Smooth muscle cell (in vitro differentiated cells): ENCODE results near the gene GALK1. TPM values are rescaled to one million over a fixed set of nuclear protein-coding genes. Genes with fewer than 3 reads are reported as not detected.
"Not testable (repeated sequence)": the region's sequence is repeated elsewhere in the genome, so short reads cannot be mapped to it uniquely, and the experiment has no call there.

Experiments
- DNase-seq: peaks from one replicate; lab custom pipeline; 2025; ENCODE audit not compliant: unreplicated experiment; lab: John Stamatoyannopoulos, UW
- H2AFZ ChIP-seq: fragments of 200-600 bp; sonication (generic); 2 replicates; pipeline ENCODE4 v1.6.0; 2016; ENCODE audit warnings: antibody characterized with exemption, low read depth, mild to moderate bottlenecking
- H3F3A ChIP-seq: fragments of 200-600 bp; sonication (generic); 2 replicates; pipeline ENCODE4 v1.6.0; 2017; ENCODE audit warnings: antibody characterized with exemption, low read depth
- H3K27ac ChIP-seq: fragments of 200-600 bp; sonication (generic); 2 replicates; pipeline ENCODE4 v1.5.1; 2016; ENCODE audit warnings: low read depth, mild to moderate bottlenecking
- H3K27me3 ChIP-seq: fragments of 200-600 bp; sonication (generic); 2 replicates; pipeline ENCODE4 v1.6.1; 2016; ENCODE audit warnings: low read depth, mild to moderate bottlenecking
- H3K36me3 ChIP-seq: fragments of 200-600 bp; sonication (generic); 2 replicates; pipeline ENCODE4 v1.5.1; 2016; ENCODE audit warnings: low read depth
- H3K4me1 ChIP-seq: fragments of 200-600 bp; sonication (generic); 2 replicates; pipeline ENCODE4 v1.5.1; 2016; ENCODE audit warnings: low read depth
- H3K4me2 ChIP-seq: fragments of 200-600 bp; sonication (generic); 2 replicates; pipeline ENCODE4 v1.6.0; 2016; ENCODE audit warnings: mild to moderate bottlenecking
- H3K4me3 ChIP-seq: fragments of 200-600 bp; sonication (generic); 2 replicates; pipeline ENCODE4 v1.5.1; 2016; ENCODE audit warnings: mild to moderate bottlenecking
- H3K79me2 ChIP-seq: fragments of 200-600 bp; sonication (generic); 2 replicates; pipeline ENCODE4 v1.6.0; 2016; ENCODE audit warnings: low read depth, mild to moderate bottlenecking
- H3K9ac ChIP-seq: fragments of 200-600 bp; sonication (generic); 2 replicates; pipeline ENCODE4 v1.6.0; 2016; ENCODE audit warnings: low read depth
- H3K9me3 ChIP-seq: fragments of 200-600 bp; sonication (generic); replicated peaks from 2 replicates; pipeline ENCODE4 v1.5.1; 2016; ENCODE audit warnings: low read depth
- H4K20me1 ChIP-seq: fragments of 200-600 bp; sonication (generic); 2 replicates; pipeline ENCODE4 v1.6.0; 2016; ENCODE audit warnings: low read depth
- WGBS: methylation state at CpG from one replicate; pipeline ENCODE4 v1.1.7; 2016; ENCODE audit warnings: low lambda C conversion rate; 5-methylcytosine and 5-hydroxymethylcytosine counted together
- polyA plus RNA-seq: library from polyadenylated mRNA; unstranded; fragments of >200 nt; fragmentation: Nextera tagmentation; extraction: Ambion mirVana; gene quantifications from 2 replicates; pipeline ENCODE4 v1.2.1, GENCODE V29; 2016
- total RNA-seq: library from RNA; depleted of rRNA; stranded (reverse); fragments of >200 nt; gene quantifications from 2 replicates; pipeline ENCODE4 v1.2.3, GENCODE V29; 2014
- TF ChIP-seq, protein P1 (sequence below): fragments of 200-600 bp; sonication (generic); IDR thresholded peaks from 2 replicates; pipeline ENCODE4 v1.5.1; 2017; ENCODE audit warnings: borderline replicate concordance, mild to moderate bottlenecking, antibody characterized with exemption; ENCODE audit not compliant: insufficient read depth, poor library complexity, severe bottlenecking

The GALK1 gene
- total and polyA plus RNA-seq, 2 experiments from 2014 or later, result 31.1 to 108 TPM

DNA sequence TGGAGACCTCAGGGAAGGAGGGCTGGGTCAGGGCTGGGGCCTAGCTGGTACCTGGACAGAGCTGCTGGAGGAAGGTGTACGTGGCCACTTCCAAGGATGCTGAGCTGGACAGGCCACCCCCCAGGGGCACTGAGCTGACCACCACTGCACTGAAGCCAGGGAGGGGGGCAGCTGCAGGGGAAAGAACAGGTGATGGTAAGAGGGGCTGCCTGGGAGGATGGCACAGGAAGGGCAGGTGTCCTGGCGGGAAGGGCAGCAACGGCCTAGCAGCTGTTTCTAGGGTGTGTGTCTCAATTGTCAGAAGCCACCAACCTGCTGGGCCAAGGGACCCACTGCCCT is 1.8 kb downstream of the GALK1 start:
- H3K9ac ChIP-seq, result no peak overlapping the region
- no peak overlapping the region for H2AFZ ChIP-seq

DNA sequence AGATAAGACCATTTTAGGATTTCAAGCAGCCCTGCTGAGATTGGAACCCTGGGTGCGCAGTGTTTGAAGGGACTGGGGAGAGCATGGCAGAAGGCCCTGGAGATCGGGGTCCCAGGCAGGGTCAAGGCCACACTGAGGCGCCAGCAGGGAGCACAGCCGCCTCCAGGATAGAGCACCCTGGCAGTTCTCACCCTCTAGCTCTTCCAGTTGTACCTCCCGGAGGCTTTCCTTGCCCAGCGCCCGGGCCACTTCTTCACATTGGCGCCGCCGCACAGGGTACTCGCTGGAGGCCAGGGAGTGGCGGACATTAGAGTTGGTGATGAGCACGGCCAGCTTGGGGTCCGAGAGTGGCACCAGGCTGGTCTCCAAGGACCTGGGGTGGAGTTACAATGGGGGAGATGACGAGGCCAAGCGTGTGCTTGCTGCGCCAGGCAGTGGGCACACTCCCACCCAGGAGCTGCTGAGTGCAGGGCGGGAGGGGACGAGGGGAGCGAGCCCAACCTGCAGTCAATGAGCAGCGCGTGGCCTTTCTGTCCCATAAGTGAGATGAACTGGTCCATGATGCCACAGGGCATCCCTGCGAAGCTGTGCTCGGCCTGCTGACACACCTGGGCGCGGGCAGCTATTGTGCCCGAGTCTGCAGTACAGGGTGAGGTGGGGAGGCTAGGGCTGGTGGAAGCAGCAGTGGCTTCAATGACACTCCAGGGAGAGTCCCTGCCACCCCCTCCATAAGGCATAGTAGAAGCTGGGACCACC is 2.3 kb downstream of the GALK1 start:
- Histone ChIP-seq H4K20me1 (no peaks in the 10 kb centered on the region), H3K36me3 (no peaks in the 10 kb centered on the region), H3K27ac (no peak overlapping the region), H3K79me2 (no peaks in the 10 kb centered on the region), H3K9me3 (no peaks in the 10 kb centered on the region), H3K9ac (no peak overlapping the region), H3K4me2 (no peak overlapping the region), H2AFZ (no peak overlapping the region), H3K27me3 (no peaks in the 10 kb centered on the region), H3K4me1 (peaks cover 8% of the 10 kb centered on the region), H3F3A (peaks cover 5% of the 10 kb centered on the region), H3K4me3 (no peak overlapping the region)
- no peak for DNase-seq
- WGBS, result over 99% methylated on average over 27 of the region's 27 CpGs
- TF ChIP-seq, protein P1, sequence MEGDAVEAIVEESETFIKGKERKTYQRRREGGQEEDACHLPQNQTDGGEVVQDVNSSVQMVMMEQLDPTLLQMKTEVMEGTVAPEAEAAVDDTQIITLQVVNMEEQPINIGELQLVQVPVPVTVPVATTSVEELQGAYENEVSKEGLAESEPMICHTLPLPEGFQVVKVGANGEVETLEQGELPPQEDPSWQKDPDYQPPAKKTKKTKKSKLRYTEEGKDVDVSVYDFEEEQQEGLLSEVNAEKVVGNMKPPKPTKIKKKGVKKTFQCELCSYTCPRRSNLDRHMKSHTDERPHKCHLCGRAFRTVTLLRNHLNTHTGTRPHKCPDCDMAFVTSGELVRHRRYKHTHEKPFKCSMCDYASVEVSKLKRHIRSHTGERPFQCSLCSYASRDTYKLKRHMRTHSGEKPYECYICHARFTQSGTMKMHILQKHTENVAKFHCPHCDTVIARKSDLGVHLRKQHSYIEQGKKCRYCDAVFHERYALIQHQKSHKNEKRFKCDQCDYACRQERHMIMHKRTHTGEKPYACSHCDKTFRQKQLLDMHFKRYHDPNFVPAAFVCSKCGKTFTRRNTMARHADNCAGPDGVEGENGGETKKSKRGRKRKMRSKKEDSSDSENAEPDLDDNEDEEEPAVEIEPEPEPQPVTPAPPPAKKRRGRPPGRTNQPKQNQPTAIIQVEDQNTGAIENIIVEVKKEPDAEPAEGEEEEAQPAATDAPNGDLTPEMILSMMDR, result no peak

More for the DNA sequence above, 1.8 kb downstream of the GALK1 start:
- H4K20me1 ChIP-seq, result no peaks in the 10 kb centered on the region
- H3K27ac ChIP-seq, result no peak overlapping the region
- H3K79me2 ChIP-seq, result no peaks in the 10 kb centered on the region
- H3K4me1 ChIP-seq, result peaks cover 8% of the 10 kb centered on the region
- H3K4me2 ChIP-seq, result no peak overlapping the region
- H3K9me3 ChIP-seq, result no peaks in the 10 kb centered on the region
- WGBS, result 97% methylated on average over 3 of the region's 3 CpGs
- H3F3A ChIP-seq, result peaks cover 5% of the 10 kb centered on the region
- no peaks in the 10 kb centered on the region for H3K27me3 ChIP-seq
- TF ChIP-seq, protein P1, result no peak
- no peaks in the 10 kb centered on the region for H3K36me3 ChIP-seq
- no peak for DNase-seq
- H3K4me3 ChIP-seq, result no peak overlapping the region

DNA sequence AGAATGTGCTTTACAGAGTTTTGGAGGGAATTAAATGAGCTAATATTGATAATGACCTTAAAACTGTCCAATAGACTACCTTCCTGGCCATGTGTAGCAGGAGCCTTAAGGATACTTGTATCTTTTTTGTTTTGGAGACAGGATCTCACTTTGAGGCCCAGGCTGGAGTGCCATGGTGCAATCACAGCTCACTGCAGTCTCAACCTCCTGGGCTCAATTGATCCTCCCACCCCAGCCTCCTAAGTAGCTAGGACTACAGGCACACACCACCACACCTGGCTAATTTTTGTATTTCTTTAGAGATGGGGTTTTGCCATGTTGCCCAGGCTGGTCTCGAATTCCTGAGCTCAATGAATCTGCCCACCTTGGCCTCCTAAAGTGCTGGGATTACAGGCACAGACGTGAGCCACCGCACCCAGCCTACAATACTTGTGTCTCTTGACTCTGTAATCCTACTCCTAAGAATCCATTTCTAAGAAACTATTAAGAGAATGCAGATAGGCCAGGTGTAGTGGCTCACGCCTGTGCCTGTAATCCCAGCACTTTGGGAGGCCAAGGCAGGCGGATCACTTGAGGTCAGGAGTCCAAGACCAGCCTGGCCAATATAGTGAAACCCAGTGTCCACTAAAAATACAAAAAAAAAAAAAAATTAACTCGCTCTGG is 4.9 kb downstream of the GALK1 start:
- WGBS, result 87% methylated on average over 6 of the region's 6 CpGs
- not testable (repeated sequence) for H3K9ac ChIP-seq, DNase-seq, H4K20me1 ChIP-seq, H3K4me1 ChIP-seq, H3K9me3 ChIP-seq, H3K4me2 ChIP-seq, H3K27ac ChIP-seq, H3F3A ChIP-seq, H3K4me3 ChIP-seq, H3K36me3 ChIP-seq, H2AFZ ChIP-seq, H3K79me2 ChIP-seq, H3K27me3 ChIP-seq

DNA sequence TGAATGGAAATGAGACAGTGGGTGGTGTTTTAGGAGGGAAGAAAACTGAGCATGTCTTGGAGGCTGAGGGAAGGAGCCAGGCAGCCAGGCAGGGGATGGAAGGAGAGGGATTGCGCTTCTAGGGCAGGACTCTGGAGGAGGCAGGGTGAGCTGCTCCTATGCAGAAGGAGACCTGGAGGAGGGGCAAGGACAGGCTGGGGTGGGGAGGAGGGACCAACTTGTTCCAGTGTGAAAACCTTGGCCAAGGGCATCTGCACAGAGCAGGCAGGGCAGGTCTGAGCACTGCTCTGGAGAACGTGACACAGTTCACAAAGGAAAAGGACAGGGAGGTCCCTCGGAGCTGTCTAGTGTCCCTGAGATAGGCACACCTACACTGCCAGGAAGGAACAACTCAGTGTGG is 5.5 kb downstream of the GALK1 start:
- H3F3A ChIP-seq, result no peaks in the 10 kb centered on the region
- no peaks in the 10 kb centered on the region for H3K36me3 ChIP-seq
- H4K20me1 ChIP-seq, result peaks cover 5% of the 10 kb centered on the region
- no peaks in the 10 kb centered on the region for H3K9me3 ChIP-seq
- H3K27me3 ChIP-seq, result no peaks in the 10 kb centered on the region
- no peaks in the 10 kb centered on the region for H3K79me2 ChIP-seq
- no peak overlapping the region for H3K4me2 ChIP-seq
- WGBS, result 92% methylated on average over 3 of the region's 3 CpGs
- no peak for DNase-seq
- H3K27ac ChIP-seq, result no peak overlapping the region
- H3K9ac ChIP-seq, result no peak overlapping the region
- no peak overlapping the region for H2AFZ ChIP-seq
- TF ChIP-seq, protein P1, result no peak
- no peak overlapping the region for H3K4me3 ChIP-seq
- peaks cover 8% of the 10 kb centered on the region for H3K4me1 ChIP-seq
